Fibroblast of lung (primary cell): ENCODE data around the gene RBM20.

Experiments used
- CTCF ChIP-seq, 2 donors: IDR thresholded peaks in 1 of 2; conservative IDR thresholded peaks in 1 of 2; 1 replicate in 1 of 2; 2 replicates in 1 of 2; pipeline ENCODE4 v1.5.1; 2011 to 2012; ENCODE audit warnings: low read length in 2 of 2, control low read depth in 1 of 2, inconsistent platforms in 1 of 2, low read depth in 1 of 2, mild to moderate bottlenecking in 1 of 2
- EZH2 ChIP-seq: IDR thresholded peaks from 2 replicates; pipeline ENCODE4 v1.5.1; 2012; ENCODE audit warnings: low read length, control low read depth, mild to moderate bottlenecking; ENCODE audit errors: missing control alignments

- TF ChIP-seq CTCF (conservative IDR thresholded peaks at IDR 0.05 in 1 of 2, IDR thresholded peaks at IDR 0.05 in 1 of 2; ENCODE audit: low read depth in 1 of 2, low read length in 2 of 2), result no peak
- no peak for TF ChIP-seq EZH2
These were observed 12.5 kb downstream of the RBM20 start for GRCh38 chr10:110656612-110657011.
